Hepatocyte (in vitro differentiated cells): ENCODE data around the gene PRR20A.

Experiments used
- EZH2 ChIP-seq: fragments of 200-600 bp; sonication (generic); IDR thresholded peaks from 2 replicates; pipeline ENCODE4 v1.6.1; 2016; ENCODE audit warnings: antibody characterized with exemption, mild to moderate bottlenecking, borderline replicate concordance
- EZH2phosphoT487 ChIP-seq: fragments of 200-600 bp; sonication (generic); IDR thresholded peaks from one replicate; pipeline ENCODE4 v1.6.1; 2018; ENCODE audit warnings: antibody characterized with exemption, mild to moderate bottlenecking, low read depth, moderate library complexity; ENCODE audit not compliant: unreplicated experiment, severe bottlenecking
- TF ChIP-seq, protein P1 (sequence below): fragments of 200-600 bp; sonication (generic); IDR thresholded peaks from 2 replicates; pipeline ENCODE4 v1.5.1; 2016; ENCODE audit warnings: antibody characterized with exemption, mild to moderate bottlenecking; ENCODE audit not compliant: poor library complexity

GRCh38 chr13:57138988-57139387, 1.7 kb upstream of the PRR20A start:
- TF ChIP-seq, protein P1, sequence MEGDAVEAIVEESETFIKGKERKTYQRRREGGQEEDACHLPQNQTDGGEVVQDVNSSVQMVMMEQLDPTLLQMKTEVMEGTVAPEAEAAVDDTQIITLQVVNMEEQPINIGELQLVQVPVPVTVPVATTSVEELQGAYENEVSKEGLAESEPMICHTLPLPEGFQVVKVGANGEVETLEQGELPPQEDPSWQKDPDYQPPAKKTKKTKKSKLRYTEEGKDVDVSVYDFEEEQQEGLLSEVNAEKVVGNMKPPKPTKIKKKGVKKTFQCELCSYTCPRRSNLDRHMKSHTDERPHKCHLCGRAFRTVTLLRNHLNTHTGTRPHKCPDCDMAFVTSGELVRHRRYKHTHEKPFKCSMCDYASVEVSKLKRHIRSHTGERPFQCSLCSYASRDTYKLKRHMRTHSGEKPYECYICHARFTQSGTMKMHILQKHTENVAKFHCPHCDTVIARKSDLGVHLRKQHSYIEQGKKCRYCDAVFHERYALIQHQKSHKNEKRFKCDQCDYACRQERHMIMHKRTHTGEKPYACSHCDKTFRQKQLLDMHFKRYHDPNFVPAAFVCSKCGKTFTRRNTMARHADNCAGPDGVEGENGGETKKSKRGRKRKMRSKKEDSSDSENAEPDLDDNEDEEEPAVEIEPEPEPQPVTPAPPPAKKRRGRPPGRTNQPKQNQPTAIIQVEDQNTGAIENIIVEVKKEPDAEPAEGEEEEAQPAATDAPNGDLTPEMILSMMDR, result no peak
- no peak for TF ChIP-seq EZH2
- no peak for TF ChIP-seq EZH2phosphoT487
